Right atrium auricular region (tissue), 2 donors: Measurements from ENCODE around the gene CBARP. TPM values are rescaled to one million over a fixed set of nuclear protein-coding genes. Genes with fewer than 3 reads are reported as not detected.

Source experiments
- DNase-seq: peaks from one replicate; pipeline ENCODE4 v3.0.0-alpha.2; 2019; ENCODE audit warnings: low spot score
- H3K27ac ChIP-seq, 2 donors: fragments of 200-600 bp; sonication (generic); 1 replicate in 1 of 2; 2 replicates in 1 of 2; pipeline ENCODE4 v1.5.1; 2016 to 2019
- H3K27me3 ChIP-seq, 2 donors: fragments of 200-600 bp; sonication (generic); one replicate each; pipeline versions ENCODE4 v1.5.1 to v1.6.0; 2017 to 2019
- H3K36me3 ChIP-seq: fragments of 200-600 bp; sonication (generic); one replicate; pipeline ENCODE4 v1.5.1; 2016
- H3K4me1 ChIP-seq, 2 donors: fragments of 200-600 bp; sonication (generic); one replicate each; pipeline versions ENCODE4 v1.5.1 to v1.6.0; 2017 to 2019
- H3K4me3 ChIP-seq, 2 donors: fragments of 200-600 bp; sonication (generic); 1 replicate in 1 of 2; 2 replicates in 1 of 2; pipeline ENCODE4 v1.5.1; 2017 to 2019; ENCODE audit warnings: mild to moderate bottlenecking in 1 of 2, moderate library complexity in 1 of 2
- H3K9me3 ChIP-seq, 2 donors: fragments of 200-600 bp; sonication (generic); one replicate each; pipeline ENCODE4 v1.5.1; 2019
- CTCF ChIP-seq, 2 donors: fragments of 200-600 bp; sonication (generic); IDR thresholded peaks; one replicate each; pipeline ENCODE4 v1.5.1; 2019; ENCODE audit warnings: antibody characterized with exemption in 2 of 2
- total RNA-seq, 2 donors: library from RNA; depleted of rRNA; stranded (reverse); fragments of >200 nt; gene quantifications; one replicate each; pipeline ENCODE4 v1.1.0, GENCODE V29; 2016

Gene CBARP
- total RNA-seq, 2 donors from 2014 or later, result 2.4 to 2.6 TPM

DNA sequence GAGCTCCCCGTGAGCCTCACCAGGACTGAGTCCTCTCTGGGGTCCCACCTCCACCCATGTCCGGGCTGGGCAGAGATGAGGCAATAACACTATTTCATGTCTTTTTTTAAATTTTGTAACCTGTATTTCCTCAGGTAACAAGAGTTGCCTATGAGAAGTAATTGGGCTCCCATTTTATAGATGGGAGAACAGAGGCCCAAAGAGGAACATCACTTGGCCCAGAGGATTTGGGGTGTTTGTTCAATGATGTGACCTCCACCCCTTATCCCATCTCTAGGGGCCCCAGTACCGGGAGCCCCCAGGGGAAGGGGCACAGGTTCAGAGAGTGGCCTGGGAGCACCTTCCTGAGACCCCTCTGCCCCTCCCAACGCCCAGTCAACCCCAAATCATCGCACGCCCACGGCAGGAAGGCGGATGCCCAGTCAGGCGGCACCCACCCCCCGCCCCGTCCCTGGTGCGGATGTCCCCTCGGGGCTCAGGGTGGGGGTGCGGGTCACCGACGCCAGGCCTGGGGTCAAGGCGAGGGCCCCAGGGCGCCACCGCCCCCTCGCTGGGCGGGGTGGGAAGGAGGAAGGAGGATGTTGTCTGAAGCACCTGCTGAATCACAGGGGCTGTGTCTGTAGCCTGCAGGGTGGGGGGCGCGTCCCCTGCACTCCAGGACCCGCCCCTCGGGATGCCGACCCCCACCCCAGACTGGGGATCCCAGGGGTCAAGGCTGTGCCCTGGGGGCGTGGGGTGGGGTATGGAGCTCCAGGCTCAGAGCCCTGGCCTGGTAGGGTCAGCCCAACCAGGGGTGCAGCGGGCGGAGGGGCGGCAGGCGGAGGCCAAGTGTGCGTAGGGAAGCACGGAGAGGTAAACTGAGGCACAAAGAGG, 22.3 kb upstream of the CBARP start:
- no peak for DNase-seq
- no peak for TF ChIP-seq CTCF (IDR thresholded peaks at IDR 0.05)
- Histone ChIP-seq H3K9me3 (no peaks in the 10 kb centered on the region), H3K4me3 (peak overlapping the region in 1 of 2 donors; percentile 67), H3K4me1 (peaks cover 0 to 78% of the 10 kb centered on the region in 2 donors), H3K27me3 (no peaks in the 10 kb centered on the region), H3K27ac (peak overlapping the region; percentile 93 to 97), H3K36me3 (peaks cover 32% of the 10 kb centered on the region)

DNA sequence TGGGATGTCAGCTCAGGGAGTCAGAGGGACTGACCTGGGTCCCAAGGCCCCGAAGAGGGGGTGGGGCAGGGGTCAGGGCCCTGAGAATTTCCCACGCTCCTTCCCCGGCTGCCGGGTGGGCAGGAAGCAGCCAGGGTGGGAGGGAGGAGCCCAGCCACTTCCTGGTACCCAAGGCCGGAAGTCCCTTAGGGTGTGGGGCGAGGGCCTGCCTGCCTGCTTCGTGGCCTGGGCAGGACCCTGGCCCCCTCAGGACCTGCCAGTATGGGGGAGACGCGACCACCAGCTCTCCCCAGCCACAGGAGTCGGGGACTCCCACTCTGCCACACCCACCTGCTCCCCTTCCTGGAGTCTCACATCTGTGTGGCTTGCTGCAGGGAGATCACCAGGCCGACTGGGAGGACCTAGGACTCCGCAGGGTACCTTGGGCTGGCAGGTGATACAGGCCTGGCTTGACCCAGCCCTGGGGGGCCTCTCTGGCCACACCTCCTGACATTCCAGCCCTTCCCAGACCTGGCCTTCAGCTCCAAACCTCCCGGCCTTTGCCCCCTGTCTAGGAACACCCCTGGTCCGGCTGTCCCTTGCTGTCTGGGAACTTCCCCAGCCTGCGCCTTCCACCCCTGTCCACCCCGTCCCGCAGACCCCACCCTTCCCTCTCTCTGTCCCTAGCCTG, 21.5 kb upstream of the CBARP start:
- peak overlapping the region; percentile 93 to 97 for H3K27ac ChIP-seq
- H3K27me3 ChIP-seq, result no peaks in the 10 kb centered on the region
- peaks cover 39% of the 10 kb centered on the region for H3K36me3 ChIP-seq
- TF ChIP-seq CTCF (IDR thresholded peaks at IDR 0.05), result no peak
- H3K9me3 ChIP-seq, result no peaks in the 10 kb centered on the region
- peaks cover 0 to 82% of the 10 kb centered on the region in 2 donors for H3K4me1 ChIP-seq
- DNase-seq, result no peak
- peak overlapping the region in 1 of 2 donors; percentile 28 for H3K4me3 ChIP-seq

DNA sequence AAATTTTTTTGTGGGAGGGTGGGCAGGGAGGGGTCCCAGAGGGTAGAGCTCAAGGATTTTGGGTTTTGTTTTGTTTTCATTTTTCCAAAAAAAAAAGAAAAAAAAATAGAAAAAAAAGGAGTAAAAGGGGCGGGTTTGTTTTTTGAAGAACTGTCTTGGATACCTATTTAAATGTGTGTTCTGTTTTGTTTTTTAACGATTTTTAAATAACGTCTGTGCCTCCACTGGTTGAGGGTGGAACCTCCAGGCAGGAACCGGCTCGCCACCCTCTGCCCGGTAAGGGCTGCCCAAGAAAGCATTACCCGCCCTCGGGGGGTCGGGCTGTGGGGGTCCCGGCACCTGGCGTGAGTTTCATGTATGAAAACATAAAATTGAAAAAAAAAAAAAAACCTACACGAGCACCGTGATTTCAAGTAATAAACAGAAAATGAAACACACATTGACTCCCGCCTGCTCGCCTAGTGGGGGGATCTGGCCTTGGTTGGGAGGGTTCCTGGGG, 21.0 kb upstream of the CBARP start:
- Histone ChIP-seq H3K27me3 (no peaks in the 10 kb centered on the region), H3K36me3 (peaks cover 45% of the 10 kb centered on the region), H3K4me3 (peak overlapping the region in 1 of 2 donors; percentile 28), H3K9me3 (no peaks in the 10 kb centered on the region), H3K4me1 (peaks cover 0 to 88% of the 10 kb centered on the region in 2 donors), H3K27ac (peak overlapping the region; percentile 93 to 97)
- no peak for DNase-seq
- no peak for TF ChIP-seq CTCF (IDR thresholded peaks at IDR 0.05)

DNA sequence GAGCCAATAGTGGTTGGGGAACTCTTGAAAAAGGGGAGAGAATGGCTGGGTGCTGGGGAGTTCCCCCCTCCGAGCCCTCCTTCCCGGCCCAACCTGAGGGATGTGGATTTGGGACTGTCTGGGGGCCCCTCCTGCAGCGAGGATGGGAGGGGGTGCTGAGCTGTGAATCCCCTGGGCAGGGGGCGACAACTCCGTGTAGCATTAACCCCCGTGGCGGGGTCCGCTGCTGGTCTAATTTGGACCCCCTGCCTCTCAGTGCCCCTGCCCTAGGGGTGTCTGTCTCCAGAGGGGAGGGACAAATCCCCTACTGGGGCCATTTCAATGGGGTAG, 20.3 kb upstream of the CBARP start:
- no peak overlapping the region for H3K4me3 ChIP-seq
- H3K4me1 ChIP-seq, result peaks cover 0 to 94% of the 10 kb centered on the region in 2 donors
- no peaks in the 10 kb centered on the region for H3K9me3 ChIP-seq
- no peak for DNase-seq
- H3K27ac ChIP-seq, result peak overlapping the region; percentile 93 to 97
- no peaks in the 10 kb centered on the region for H3K27me3 ChIP-seq
- peaks cover 47% of the 10 kb centered on the region for H3K36me3 ChIP-seq
- TF ChIP-seq CTCF (IDR thresholded peaks at IDR 0.05), result no peak

- Histone ChIP-seq H3K4me3 (no peak overlapping the region), H3K4me1 (peaks cover 0 to 97% of the 10 kb centered on the region in 2 donors), H3K9me3 (no peaks in the 10 kb centered on the region), H3K27ac (peak overlapping the region; percentile 93 to 97), H3K27me3 (no peaks in the 10 kb centered on the region), H3K36me3 (peaks cover 47% of the 10 kb centered on the region)
- no peak for TF ChIP-seq CTCF (IDR thresholded peaks at IDR 0.05)
- no peak for DNase-seq
Observed at GRCh38 chr19:1257475-1258162, 19.8 kb upstream of the CBARP start.
